Uterus (tissue), 2 donors: Measurements from ENCODE around the gene HOXD8.

ENCODE experiments used
- CTCF ChIP-seq, 4 experiments: fragments of 200-600 bp in 2 of 4; fragments of 450-650 bp in 2 of 4; sonication (generic) in 2 of 4; IDR thresholded peaks; one replicate each; pipeline ENCODE4 v1.5.1; 2016 to 2019; ENCODE audit warnings: antibody characterized with exemption in 4 of 4, mild to moderate bottlenecking in 2 of 4, moderate library complexity in 1 of 4
- POLR2A ChIP-seq, 2 donors: fragments of 450-650 bp; IDR thresholded peaks; one replicate each; pipeline ENCODE4 v1.6.1; 2016; ENCODE audit warnings: antibody characterized with exemption in 2 of 2, mild to moderate bottlenecking in 1 of 2, moderate library complexity in 1 of 2

DNA sequence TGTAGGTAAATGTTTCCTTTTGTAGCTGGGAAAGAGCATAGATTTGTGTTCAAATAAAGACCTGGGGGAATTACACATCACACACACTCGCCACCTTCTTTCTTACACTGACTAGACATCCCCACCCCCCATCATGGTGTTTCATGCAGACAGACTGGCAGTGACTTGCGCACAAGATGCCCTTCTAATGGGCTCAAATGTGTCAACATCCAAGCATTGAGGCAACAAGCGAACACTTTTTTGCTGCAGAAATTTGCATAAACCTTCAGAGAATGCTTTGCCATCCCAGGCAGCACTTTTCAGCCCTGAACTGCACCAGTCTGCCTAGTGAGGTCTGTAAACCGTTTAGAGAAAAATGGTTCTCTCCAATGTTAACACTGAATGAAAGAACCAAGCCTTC lies 4.5 kb downstream of the HOXD8 start:
- no peak for TF ChIP-seq CTCF (IDR thresholded peaks at IDR 0.05)
- TF ChIP-seq POLR2A (IDR thresholded peaks at IDR 0.05): no peak
